Stomach (tissue), 19 donors: ENCODE measurements around the gene HEPHL1. TPM values are rescaled to one million over a fixed set of nuclear protein-coding genes. Genes with fewer than 3 reads are reported as not detected.
"Not testable (repeated sequence)": the region's sequence is repeated elsewhere in the genome, so short reads cannot be mapped to it uniquely, and the experiment has no call there.

Experiments used
- DNase-seq, 2 donors: peaks; one replicate each; pipeline versions ENCODE4 v3.0.0 to v3.0.0-alpha.2; 2013 to 2019
- H3K27ac ChIP-seq, 5 donors: fragments of 200-600 bp in 4 of 5; sonication (generic) in 4 of 5; one replicate each; pipeline ENCODE4 v1.5.1; 2013 to 2019; ENCODE audit warnings: mild to moderate bottlenecking in 1 of 5, moderate library complexity in 1 of 5
- H3K27me3 ChIP-seq, 3 donors: fragments of 200-600 bp; sonication (generic); one replicate each; pipeline ENCODE4 v1.5.1; 2017 to 2019; ENCODE audit warnings: mixed run types in 1 of 3
- H3K36me3 ChIP-seq, 4 donors: fragments of 200-600 bp; sonication (generic); 1 replicate in 3 of 4; 2 replicates in 1 of 4; pipeline ENCODE4 v1.5.1; 2016 to 2019
- H3K4me1 ChIP-seq, 4 donors: fragments of 200-600 bp; sonication (generic); one replicate each; pipeline ENCODE4 v1.5.1; 2016 to 2019
- H3K4me3 ChIP-seq, 4 donors: fragments of 200-600 bp; sonication (generic) in 3 of 4; one replicate each; pipeline ENCODE4 v1.5.1; 2016 to 2019; ENCODE audit warnings: mild to moderate bottlenecking in 1 of 4
- H3K9me3 ChIP-seq, 4 donors: fragments of 200-600 bp; sonication (generic); one replicate each; pipeline ENCODE4 v1.5.1; 2016 to 2019
- EP300 ChIP-seq: sonication (generic); formaldehyde crosslinking; IDR thresholded peaks from one replicate; pipeline ENCODE4 v1.6.1; 2017; ENCODE audit warnings: antibody characterized with exemption
- POLR2A ChIP-seq, 4 donors: fragments of 450-650 bp; IDR thresholded peaks; one replicate each; pipeline ENCODE4 v1.6.1; 2016; ENCODE audit warnings: antibody characterized with exemption in 4 of 4, control low read depth in 2 of 4, mild to moderate bottlenecking in 1 of 4, moderate library complexity in 1 of 4
- POLR2AphosphoS5 ChIP-seq, 3 donors: sonication (generic); formaldehyde crosslinking; IDR thresholded peaks; one replicate each; pipeline ENCODE4 v1.6.1; 2016; ENCODE audit warnings: antibody characterized with exemption in 3 of 3
- WGBS, 5 donors: extraction: QIAGEN DNeasy Blood & Tissue Kit in 3 of 5; methylation state at CpG; one replicate each; pipeline versions ENCODE4 v1.1.5 to v1.1.7; 2013 to 2018; 5-methylcytosine and 5-hydroxymethylcytosine counted together
- intact Hi-C: fragments of 100-400 bp; cut with DNase I; formaldehyde crosslinking; loops from one replicate; pipeline ENCODE4 v1.15.1; 2023; ENCODE audit warnings: low total_unique reads
- long read RNA-seq, 10 donors: transcript quantifications; one replicate each; lab custom pipeline, GENCODE V29; 2026
- polyA plus RNA-seq, 3 donors: library from polyadenylated mRNA; stranded (reverse); fragments of 200-250 nt; gene quantifications; one replicate each; pipeline ENCODE4 v1.2.3, GENCODE V29; 2013
- total RNA-seq, 5 donors: library from RNA; depleted of rRNA; stranded (reverse); fragments of >200 nt; gene quantifications; one replicate each; pipeline versions ENCODE4 v1.1.0 to v1.2.3, GENCODE V29; 2014 to 2016
- TF ChIP-seq, protein P1 (sequence below), 7 experiments: fragments of 450-650 bp in 4 of 7; fragments of 200-600 bp in 3 of 7; sonication (generic) in 3 of 7; IDR thresholded peaks; one replicate each; pipeline ENCODE4 v1.5.1; 2016 to 2019; ENCODE audit warnings: antibody characterized with exemption in 7 of 7, control low read depth in 2 of 7, mild to moderate bottlenecking in 1 of 7
- donor health status: healthy with polysubstance abuse.
- donor health status: Bipolar disorder and iron deficiency.
- donor health status: healthy.

HEPHL1 gene
- not detected for total RNA-seq
- under 1 TPM in 1 of 3 donors, not detected in 2; 0.60 TPM for polyA plus RNA-seq
- long read RNA-seq, donor 1 = 0 reads
- long read RNA-seq, donor 2 = 0 reads
- long read RNA-seq, donor 3 = 0 reads
- long read RNA-seq, donor 4 = 0 reads
- long read RNA-seq, donor 5 = 0 reads
- long read RNA-seq, donor 6 = 0 reads
- long read RNA-seq, donor 7 = 0 reads
- long read RNA-seq, donor 8 = 0 reads
- long read RNA-seq, donor 9 = 0 reads
- long read RNA-seq, donor 10 = 0 reads

DNA sequence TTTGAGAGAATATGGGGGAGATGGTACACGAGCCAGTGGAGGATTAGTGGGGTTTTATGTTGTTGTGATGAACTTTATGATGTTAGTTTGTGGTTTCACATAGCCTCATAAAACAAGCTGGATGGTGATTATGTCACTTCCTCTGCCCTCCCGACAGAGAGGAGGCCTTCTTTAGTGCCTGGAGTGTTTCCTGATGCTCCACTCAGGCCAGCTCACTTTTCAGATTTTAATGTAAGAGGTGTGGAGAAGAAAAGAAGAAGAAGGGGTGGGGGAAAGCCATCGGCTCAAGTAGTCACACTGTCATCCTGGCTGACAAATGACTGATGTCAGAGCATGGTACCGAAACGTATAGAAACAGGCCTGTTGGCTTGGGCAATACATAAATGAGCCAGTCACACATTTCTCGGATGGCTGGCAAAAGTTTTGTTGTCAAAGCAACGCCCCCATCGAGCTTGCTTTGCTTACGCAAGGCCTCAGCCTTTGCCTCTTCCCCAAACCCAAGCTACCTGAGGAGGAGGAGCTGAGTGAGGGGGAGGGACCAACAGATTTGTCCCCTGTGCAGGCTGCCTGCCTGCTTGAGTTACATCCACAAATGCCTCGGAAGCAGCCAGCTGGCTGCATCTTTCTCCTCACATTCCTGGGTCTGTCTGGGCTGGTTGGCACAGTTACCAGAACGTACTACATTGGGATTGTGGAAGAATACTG lies at the start of gene HEPHL1:
HEPHL1 (plus strand) TSS at position 578 of the 705 bp plus-strand sequence; CDS start at position 593, 15 bp downstream.
- Histone ChIP-seq H3K4me3 (no peak within 1 kb of the TSS), H3K9me3 (peaks cover 0 to 6% (median under 1%) of the 10 kb centered on the region in 4 donors), H3K27me3 (no peaks in the 10 kb centered on the region), H3K4me1 (no peaks in the 10 kb centered on the region), H3K27ac (no peak within 1 kb of the TSS), H3K36me3 (no peaks in the 10 kb centered on the region)
- 54 to 64% (median 60%) methylated on average over 11 of the region's 11 CpGs for WGBS, 5 donors
- TF ChIP-seq POLR2A (IDR thresholded peaks at IDR 0.05) (no peak), EP300 (no peak), POLR2AphosphoS5 (IDR thresholded peaks at IDR 0.05) (no peak)
- TF ChIP-seq, protein P1, sequence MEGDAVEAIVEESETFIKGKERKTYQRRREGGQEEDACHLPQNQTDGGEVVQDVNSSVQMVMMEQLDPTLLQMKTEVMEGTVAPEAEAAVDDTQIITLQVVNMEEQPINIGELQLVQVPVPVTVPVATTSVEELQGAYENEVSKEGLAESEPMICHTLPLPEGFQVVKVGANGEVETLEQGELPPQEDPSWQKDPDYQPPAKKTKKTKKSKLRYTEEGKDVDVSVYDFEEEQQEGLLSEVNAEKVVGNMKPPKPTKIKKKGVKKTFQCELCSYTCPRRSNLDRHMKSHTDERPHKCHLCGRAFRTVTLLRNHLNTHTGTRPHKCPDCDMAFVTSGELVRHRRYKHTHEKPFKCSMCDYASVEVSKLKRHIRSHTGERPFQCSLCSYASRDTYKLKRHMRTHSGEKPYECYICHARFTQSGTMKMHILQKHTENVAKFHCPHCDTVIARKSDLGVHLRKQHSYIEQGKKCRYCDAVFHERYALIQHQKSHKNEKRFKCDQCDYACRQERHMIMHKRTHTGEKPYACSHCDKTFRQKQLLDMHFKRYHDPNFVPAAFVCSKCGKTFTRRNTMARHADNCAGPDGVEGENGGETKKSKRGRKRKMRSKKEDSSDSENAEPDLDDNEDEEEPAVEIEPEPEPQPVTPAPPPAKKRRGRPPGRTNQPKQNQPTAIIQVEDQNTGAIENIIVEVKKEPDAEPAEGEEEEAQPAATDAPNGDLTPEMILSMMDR (IDR thresholded peaks at IDR 0.05) = no peak
- intact Hi-C loops = no loop called here
- DNase-seq = no peak

DNA sequence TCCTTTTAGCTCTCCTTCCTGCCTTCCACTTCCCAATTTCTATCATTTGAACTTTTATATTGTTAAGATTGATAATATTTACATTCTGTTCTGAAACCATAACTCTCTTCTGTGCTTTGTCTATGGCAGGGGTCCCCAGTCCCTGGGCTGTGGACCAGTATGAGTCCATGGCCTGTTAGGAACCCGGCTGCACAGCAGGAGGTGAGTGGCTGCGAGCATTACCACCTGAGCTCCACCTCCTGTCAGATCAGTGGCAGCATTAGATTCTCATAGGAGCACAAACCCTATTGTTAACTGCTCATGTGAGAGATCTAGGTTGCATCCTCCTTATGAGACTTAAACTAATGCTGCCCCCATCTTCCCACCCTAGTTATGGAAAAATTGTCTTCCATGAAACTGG lies 48.4 kb upstream of the HEPHL1 start:
- Histone ChIP-seq H3K4me1 (no peaks in the 10 kb centered on the region), H3K9me3 (peaks cover 0 to 23% (median 20%) of the 10 kb centered on the region in 4 donors), H3K36me3 (no peaks in the 10 kb centered on the region), H3K4me3 (no peak overlapping the region), H3K27me3 (no peaks in the 10 kb centered on the region), H3K27ac (no peak overlapping the region)
- intact Hi-C loops = no loop called here
- 54 to 73% (median 66%) methylated on average over 2 of the region's 2 CpGs for WGBS, 5 donors
- DNase-seq = no peak
- TF ChIP-seq, protein P1 (IDR thresholded peaks at IDR 0.05) = no peak
- TF ChIP-seq EP300 (no peak), POLR2AphosphoS5 (IDR thresholded peaks at IDR 0.05) (no peak), POLR2A (IDR thresholded peaks at IDR 0.05) (no peak)

- H3K9me3 ChIP-seq = peaks cover 0 to 23% (median 20%) of the 10 kb centered on the region in 4 donors
- H3K36me3 ChIP-seq, intact Hi-C loops, H3K4me1 ChIP-seq, H3K4me3 ChIP-seq, H3K27me3 ChIP-seq, DNase-seq, H3K27ac ChIP-seq: not testable (repeated sequence)
- WGBS, 5 donors = 44 to 60% (median 48%) methylated on average over 7 of the region's 7 CpGs
These were observed 47.7 kb upstream of the HEPHL1 start for GRCh38 chr11:93973322-93974051.

DNA sequence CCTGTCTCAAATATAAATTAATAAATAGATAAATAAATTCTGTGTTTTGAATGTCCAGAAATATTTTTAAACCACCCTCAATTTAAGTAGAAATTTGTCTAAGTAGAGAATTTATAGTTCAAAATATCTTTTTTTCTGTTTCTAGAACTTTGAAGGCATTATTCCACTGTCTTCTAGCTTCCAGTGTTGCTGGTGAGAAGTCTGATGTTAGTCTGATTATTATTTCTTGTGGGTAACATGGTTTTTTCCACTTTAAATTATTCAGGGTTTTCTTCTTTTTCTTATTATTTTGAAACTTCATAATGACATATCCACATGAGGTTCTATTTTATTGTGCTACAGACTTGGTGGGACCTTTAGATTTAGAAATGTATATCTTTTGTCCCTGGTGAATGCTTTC lies 46.4 kb upstream of the HEPHL1 start:
- TF ChIP-seq POLR2AphosphoS5 (IDR thresholded peaks at IDR 0.05) (no peak), EP300 (no peak), POLR2A (IDR thresholded peaks at IDR 0.05) (no peak)
- TF ChIP-seq, protein P1 (IDR thresholded peaks at IDR 0.05) = no peak
- intact Hi-C loops = no loop called here
- Histone ChIP-seq H3K9me3 (peaks cover 0 to 25% (median 20%) of the 10 kb centered on the region in 4 donors), H3K4me1 (no peaks in the 10 kb centered on the region), H3K27ac (no peak overlapping the region), H3K36me3 (no peaks in the 10 kb centered on the region), H3K27me3 (no peaks in the 10 kb centered on the region), H3K4me3 (no peak overlapping the region)
- no peak for DNase-seq

DNA sequence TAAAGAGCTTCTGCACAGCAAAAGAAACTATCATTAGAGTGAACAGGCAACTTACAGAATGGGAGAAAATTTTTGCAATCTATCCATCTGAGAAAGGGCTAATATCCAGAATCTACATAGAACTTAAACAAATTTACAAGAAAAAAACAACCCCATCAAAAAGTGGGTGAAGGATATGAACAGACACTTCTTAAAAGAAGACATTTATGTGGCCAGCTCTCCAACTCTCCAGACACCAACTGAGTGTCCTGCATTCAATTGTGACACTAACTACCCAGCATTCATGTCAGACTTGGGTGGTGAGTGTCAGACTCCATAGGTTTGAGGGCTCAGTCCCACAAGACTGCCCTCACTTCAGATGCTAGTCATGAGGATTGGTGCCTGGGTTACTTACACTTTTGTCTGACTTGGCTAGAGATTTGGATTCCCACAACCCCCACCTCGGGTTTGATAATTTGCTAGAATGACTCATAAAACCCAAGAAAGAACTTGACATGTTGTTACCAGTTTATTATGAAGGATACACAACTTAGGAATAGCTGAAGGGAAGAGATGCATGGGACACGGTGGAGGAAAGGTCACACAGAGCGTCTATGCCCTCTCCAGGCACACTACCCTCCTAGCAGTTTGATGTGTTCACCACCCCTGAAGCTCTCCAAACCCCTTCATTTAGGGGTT lies 44.4 kb upstream of the HEPHL1 start:
- H3K27me3 ChIP-seq, H3K4me3 ChIP-seq, H3K4me1 ChIP-seq, H3K36me3 ChIP-seq, H3K27ac ChIP-seq, intact Hi-C loops, DNase-seq: not testable (repeated sequence)
- H3K9me3 ChIP-seq = peaks cover 0 to 26% (median 20%) of the 10 kb centered on the region in 4 donors
- 47 to 85% (median 72%) methylated on average over 3 of the region's 3 CpGs for WGBS, 5 donors
